ENCODE data around the gene RNF175. TPM values are rescaled to one million over a fixed set of nuclear protein-coding genes. Genes with fewer than 3 reads are reported as not detected.

RNF175 gene
- total RNA-seq, 4 donors from 2014 or later, result 0.39 to 0.63 TPM; not detected in 2

GRCh38 chr4:153781280-153781679, 21.5 kb upstream of the RNF175 start:
- Histone ChIP-seq H3K27ac (no peak overlapping the region), H3K36me3 (no peaks in the 10 kb centered on the region), H3K9me3 (peaks cover 0 to 5% (median 0%) of the 10 kb centered on the region in 4 donors), H3K27me3 (peaks cover 0 to 2% of the 10 kb centered on the region in 2 donors), H3K4me3 (no peak overlapping the region), H3K4me1 (peaks cover 0 to 6% (median 0%) of the 10 kb centered on the region in 4 donors)
- DNase-seq (ENCODE audit: low spot score in 2 of 2), result no peak
- no peak for TF ChIP-seq CTCF (IDR thresholded peaks at IDR 0.05)
- TF ChIP-seq EP300 (IDR thresholded peaks at IDR 0.05), result no peak
- TF ChIP-seq POLR2A (IDR thresholded peaks at IDR 0.05), result no peak
- 86 to 89% methylated on average over 12 to 17 of the region's 17 CpGs for WGBS, 2 donors

GRCh38 chr4:153780876-153781275, 21.1 kb upstream of the RNF175 start:
- Histone ChIP-seq H3K9me3 (peaks cover 0 to 5% (median 0%) of the 10 kb centered on the region in 4 donors), H3K36me3 (no peaks in the 10 kb centered on the region), H3K4me3 (no peak overlapping the region), H3K27me3 (no peaks in the 10 kb centered on the region), H3K4me1 (peaks cover 0 to 3% (median 0%) of the 10 kb centered on the region in 4 donors), H3K27ac (no peak overlapping the region)
- no peak for TF ChIP-seq POLR2A (IDR thresholded peaks at IDR 0.05)
- TF ChIP-seq CTCF (IDR thresholded peaks at IDR 0.05), result no peak
- no peak for TF ChIP-seq EP300 (IDR thresholded peaks at IDR 0.05)
- 65 to 86% methylated on average over 1 of the region's 1 CpG for WGBS, 2 donors
- no peak for DNase-seq (ENCODE audit: low spot score in 2 of 2)

- Histone ChIP-seq H3K9me3 (peaks cover 0 to 5% (median 0%) of the 10 kb centered on the region in 4 donors), H3K27me3 (no peaks in the 10 kb centered on the region), H3K4me3 (no peak overlapping the region), H3K27ac (no peak overlapping the region), H3K36me3 (no peaks in the 10 kb centered on the region), H3K4me1 (no peaks in the 10 kb centered on the region)
- DNase-seq (ENCODE audit: low spot score in 2 of 2), result no peak
- TF ChIP-seq POLR2A (IDR thresholded peaks at IDR 0.05), result no peak
- TF ChIP-seq CTCF (IDR thresholded peaks at IDR 0.05), result no peak
- no peak for TF ChIP-seq EP300 (IDR thresholded peaks at IDR 0.05)
- WGBS, 2 donors, result 32 to 40% methylated on average over 2 of the region's 2 CpGs
Measured at GRCh38 chr4:153780221-153780620, 20.4 kb upstream of the RNF175 start.

- H3K27ac ChIP-seq, result no peak overlapping the region
- TF ChIP-seq CTCF (IDR thresholded peaks at IDR 0.05), result no peak
- TF ChIP-seq POLR2A (IDR thresholded peaks at IDR 0.05), result no peak
- TF ChIP-seq EP300 (IDR thresholded peaks at IDR 0.05), result no peak
- whole genome bisulfite sequencing, 2 donors, result 94 to 96% methylated on average over 1 of the region's 1 CpG
- H3K4me3 ChIP-seq, result no peak overlapping the region
- H3K36me3 ChIP-seq, result no peaks in the 10 kb centered on the region
- H3K27me3 ChIP-seq, result no peaks in the 10 kb centered on the region
- DNase-seq (ENCODE audit: low spot score in 2 of 2), result no peak
- H3K4me1 ChIP-seq, result no peaks in the 10 kb centered on the region
- peaks cover 0 to 5% (median 0%) of the 10 kb centered on the region in 4 donors for H3K9me3 ChIP-seq
Measured at GRCh38 chr4:153778383-153778782, 18.6 kb upstream of the RNF175 start.

- DNase-seq (ENCODE audit: low spot score in 2 of 2), result no peak
- Histone ChIP-seq H3K36me3 (no peaks in the 10 kb centered on the region), H3K9me3 (peaks cover 0 to 5% (median 0%) of the 10 kb centered on the region in 4 donors), H3K4me1 (no peaks in the 10 kb centered on the region), H3K27ac (no peak overlapping the region), H3K27me3 (no peaks in the 10 kb centered on the region), H3K4me3 (no peak overlapping the region)
- TF ChIP-seq POLR2A (IDR thresholded peaks at IDR 0.05) (no peak), CTCF (IDR thresholded peaks at IDR 0.05) (no peak), EP300 (IDR thresholded peaks at IDR 0.05) (no peak)
Measured at GRCh38 chr4:153777421-153777820, 17.6 kb upstream of the RNF175 start.
